HG02885 (cell line): ENCODE results near the gene IPO9.

ENCODE experiments used
- ATAC-seq: cut with Tn5 transposase; IDR thresholded peaks from one replicate; pipeline ENCODE4 v1.9.1; 2021; ENCODE audit warnings: mild to moderate bottlenecking; ENCODE audit not compliant: unreplicated experiment, poor library complexity

Gene IPO9

GRCh38 chr1:201930137-201930536 lies 101.2 kb downstream of the IPO9 start:
- ATAC-seq, result no peak

- no peak for ATAC-seq
Measured at GRCh38 chr1:201930803-201931202, 101.8 kb downstream of the IPO9 start.
